Measurements from ENCODE around the gene CDC42EP1.
"Not testable (repeated sequence)": the region's sequence is repeated elsewhere in the genome, so short reads cannot be mapped to it uniquely, and the experiment has no call there.

The CDC42EP1 gene

GRCh38 chr22:37538590-37539357, 21.5 kb upstream of the CDC42EP1 start:
- peak; percentile 95 for TF ChIP-seq CTCF (IDR thresholded peaks at IDR 0.05; ENCODE audit: insufficient read depth, low read depth, low read length, missing control alignments)
- H3K4me3 ChIP-seq (ENCODE audit: low read length) = no peak overlapping the region
- peak; percentile 96 for DNase-seq (ENCODE audit: low read depth)

GRCh38 chr22:37539790-37540189, 20.5 kb upstream of the CDC42EP1 start:
- not testable (repeated sequence) for H3K4me3 ChIP-seq (ENCODE audit: low read length); DNase-seq (ENCODE audit: low read depth)

GRCh38 chr22:37542416-37542815, 17.9 kb upstream of the CDC42EP1 start:
- H3K4me3 ChIP-seq (ENCODE audit: low read length) = not testable (repeated sequence)
- DNase-seq (ENCODE audit: low read depth) = peak; percentile 42

- no peak for DNase-seq (ENCODE audit: low read depth)
- H3K4me3 ChIP-seq (ENCODE audit: low read length) = no peak overlapping the region
- TF ChIP-seq CTCF (IDR thresholded peaks at IDR 0.05; ENCODE audit: insufficient read depth, low read depth, low read length, missing control alignments) = no peak
Measured at GRCh38 chr22:37542959-37543358, 17.3 kb upstream of the CDC42EP1 start.

GRCh38 chr22:37544955-37545702, 15.2 kb upstream of the CDC42EP1 start:
- TF ChIP-seq CTCF (IDR thresholded peaks at IDR 0.05; ENCODE audit: insufficient read depth, low read depth, low read length, missing control alignments) = peak; percentile 77
- H3K4me3 ChIP-seq (ENCODE audit: low read length) = peak overlapping the region; percentile 23
- peak; percentile 90 for DNase-seq (ENCODE audit: low read depth)

- peak overlapping the region; percentile 23 for H3K4me3 ChIP-seq (ENCODE audit: low read length)
- DNase-seq (ENCODE audit: low read depth) = peak; percentile 88
Measured at GRCh38 chr22:37545703-37546436, 14.4 kb upstream of the CDC42EP1 start.

More at GRCh38 chr22:37545703-37546436, 14.4 kb upstream of the CDC42EP1 start:
- no peak for TF ChIP-seq CTCF (IDR thresholded peaks at IDR 0.05; ENCODE audit: insufficient read depth, low read depth, low read length, missing control alignments)

Data from epithelial cell of esophagus (primary cell).